ENCODE results near the gene TRAF2. TPM values are rescaled to one million over a fixed set of nuclear protein-coding genes. Genes with fewer than 3 reads are reported as not detected.

TRAF2 gene
- total and polyA plus RNA-seq, 2 of the 8 experiments (the other 6 are each of a cell fraction or from before 2014, with no cell fraction given): 26.9 to 50.2 TPM

GRCh38 chr9:136867917-136868316, 18.4 kb upstream of the TRAF2 start (continued):
- TF ChIP-seq GABPA (IDR thresholded peaks at IDR 0.05; ENCODE audit: borderline replicate concordance, insufficient read depth, low read length) (no peak), CBX5 (IDR thresholded peaks at IDR 0.05; ENCODE audit: low read depth, low read length) (no peak), SUZ12 (IDR thresholded peaks at IDR 0.05; ENCODE audit: low read length) (no peak), NANOG (IDR thresholded peaks at IDR 0.05; ENCODE audit: insufficient read depth, low read depth, low read length, poor library complexity, severe bottlenecking) (no peak)
- TF ChIP-seq, protein P1, sequence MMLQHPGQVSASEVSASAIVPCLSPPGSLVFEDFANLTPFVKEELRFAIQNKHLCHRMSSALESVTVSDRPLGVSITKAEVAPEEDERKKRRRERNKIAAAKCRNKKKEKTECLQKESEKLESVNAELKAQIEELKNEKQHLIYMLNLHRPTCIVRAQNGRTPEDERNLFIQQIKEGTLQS (IDR thresholded peaks at IDR 0.05; ENCODE audit: insufficient read depth, low read depth, low read length): no peak

Data from H1 (cell line).